GM21717 (cell line): ENCODE measurements around the gene WAS.

Experiments
- ATAC-seq: cut with Tn5 transposase; IDR thresholded peaks from one replicate; pipeline ENCODE4 v1.9.1; 2021; ENCODE audit warnings: mild to moderate bottlenecking, moderate library complexity; ENCODE audit not compliant: unreplicated experiment

WAS gene

GRCh38 chrX:48711162-48711928 is 27.7 kb downstream of the WAS start:
- no peak for ATAC-seq

DNA sequence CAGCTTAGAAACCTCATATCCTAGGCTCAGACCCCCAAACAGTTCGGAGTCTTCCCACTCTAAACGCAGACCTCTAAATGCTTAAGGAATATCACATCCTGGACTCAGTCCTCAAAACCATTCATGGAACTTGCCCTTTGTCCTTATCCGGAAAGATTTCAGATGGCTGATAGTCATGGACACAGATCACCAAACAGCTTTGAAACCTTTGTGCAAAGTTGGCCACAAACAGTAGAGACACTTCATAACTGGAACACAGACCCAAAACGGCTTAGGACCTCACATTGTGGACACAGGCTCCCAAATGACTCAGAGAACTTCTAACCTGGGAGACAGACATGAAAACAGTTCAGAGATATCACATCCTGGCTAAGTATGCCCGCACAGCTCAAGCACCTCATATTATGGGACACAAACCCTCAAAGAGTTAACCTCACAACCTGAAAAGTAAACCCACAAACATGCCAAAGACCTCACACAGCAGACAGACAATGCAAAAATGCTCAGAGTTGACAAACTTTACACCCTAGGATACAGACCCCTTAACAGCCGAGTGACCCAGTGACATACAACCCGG is 28.4 kb downstream of the WAS start:
- ATAC-seq: no peak

DNA sequence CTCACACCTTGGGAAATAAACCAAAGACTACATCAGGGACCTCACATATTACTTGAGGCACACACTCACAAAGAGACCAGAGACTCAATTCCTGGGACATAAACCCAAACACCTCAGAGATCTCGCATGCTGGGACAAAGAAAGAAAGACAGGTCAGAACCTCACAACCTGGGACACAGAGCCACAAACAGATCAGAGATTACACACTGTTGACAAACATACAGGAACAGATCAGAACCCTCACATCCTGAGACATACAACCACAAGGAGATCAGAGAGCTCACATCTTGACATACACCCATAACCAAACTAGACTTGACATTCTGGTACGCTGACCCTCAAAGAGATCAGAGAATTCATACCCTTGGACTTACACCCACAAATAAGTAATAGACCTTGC is 30.2 kb downstream of the WAS start:
- no peak for ATAC-seq

DNA sequence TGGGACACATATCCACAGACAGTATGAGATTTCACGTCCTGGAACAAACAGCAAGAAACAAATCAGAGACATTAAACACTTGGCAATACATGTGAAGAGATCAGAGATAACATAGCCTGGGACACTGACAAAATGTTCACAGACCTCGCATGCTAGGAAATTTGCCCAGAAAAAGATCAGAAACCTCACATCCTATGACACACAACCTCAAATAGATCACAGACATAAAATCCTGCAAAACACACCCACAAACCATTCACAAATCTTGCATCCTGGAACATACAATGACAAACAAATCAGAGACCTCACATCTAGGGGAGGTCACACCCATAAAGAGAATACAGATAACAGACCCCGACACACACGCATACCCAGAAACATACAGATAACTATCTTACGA is 31.0 kb downstream of the WAS start:
- no peak for ATAC-seq

GRCh38 chrX:48715072-48715471 is 31.5 kb downstream of the WAS start:
- no peak for ATAC-seq

DNA sequence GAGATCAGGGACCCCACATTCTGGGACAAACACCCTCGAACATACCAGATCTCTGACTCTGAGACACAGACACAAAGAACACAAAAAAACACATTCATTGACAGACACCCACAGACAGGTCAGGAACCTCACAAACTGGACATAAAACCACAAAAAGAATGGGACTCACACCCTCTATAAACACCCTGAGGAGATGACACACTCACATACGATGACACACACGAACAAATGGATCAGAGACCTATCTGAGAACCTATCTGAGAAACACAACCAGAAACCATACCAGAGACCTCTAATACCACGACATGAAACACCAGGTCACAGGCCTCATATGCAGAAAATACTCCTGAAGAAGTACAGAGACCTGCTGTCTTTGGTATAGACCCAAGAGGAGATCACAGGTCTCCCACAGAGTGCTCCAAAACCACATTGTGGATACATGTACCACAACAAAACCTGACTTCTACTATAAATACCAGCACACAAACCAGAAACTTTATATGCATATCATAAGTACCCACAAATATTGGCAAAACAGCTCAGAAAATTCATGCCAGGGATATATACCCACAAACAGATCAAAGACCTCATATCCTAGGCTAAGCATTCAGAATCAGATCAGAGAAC is 32.4 kb downstream of the WAS start:
- ATAC-seq: no peak

DNA sequence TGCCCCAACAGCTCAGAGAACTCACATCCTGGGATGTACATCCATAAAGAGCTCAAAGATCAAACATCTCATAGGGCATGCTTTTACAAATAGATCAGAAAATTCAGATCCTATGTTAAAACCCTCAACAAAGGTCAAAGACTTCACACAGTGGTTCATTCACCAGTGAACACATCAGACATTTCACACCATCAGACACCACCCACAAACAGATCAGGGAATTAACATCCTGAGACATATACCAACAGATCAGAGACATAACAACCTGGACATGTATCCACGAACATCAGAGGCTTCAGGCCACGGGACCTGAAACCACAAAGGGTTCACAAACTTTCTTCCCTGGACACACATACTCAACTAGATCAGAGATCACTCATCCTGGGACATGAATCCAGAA is 36.4 kb downstream of the WAS start:
- ATAC-seq: no peak

DNA sequence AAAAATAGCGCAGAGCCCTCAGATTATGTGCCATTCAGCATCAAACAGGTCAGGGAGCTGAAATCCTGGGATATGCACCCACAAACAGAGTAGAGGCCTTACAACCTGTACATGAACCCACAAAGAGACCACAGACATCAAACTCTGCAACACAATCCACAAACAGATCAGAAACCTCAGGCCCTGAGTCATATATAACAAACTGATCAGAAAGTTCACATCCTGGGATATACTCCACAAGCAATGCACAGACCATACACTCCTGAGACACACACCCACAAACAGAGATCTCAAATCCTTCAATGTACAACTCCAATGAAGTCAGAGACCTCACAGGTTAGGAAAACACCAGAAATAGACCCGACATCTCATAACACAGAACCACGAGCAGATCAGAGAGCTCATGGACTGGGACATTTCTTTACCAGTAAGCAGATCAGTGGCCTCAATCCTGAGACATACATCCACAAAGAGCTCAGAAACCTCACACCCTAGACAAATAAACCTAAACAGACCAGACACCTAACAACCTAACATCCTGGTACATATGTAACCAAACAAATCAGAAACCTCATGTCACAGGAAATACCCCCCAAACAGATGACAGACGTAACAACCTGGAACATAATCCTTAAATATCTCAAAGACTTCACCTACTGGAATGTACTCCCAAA is 37.1 kb downstream of the WAS start:
- no peak for ATAC-seq

DNA sequence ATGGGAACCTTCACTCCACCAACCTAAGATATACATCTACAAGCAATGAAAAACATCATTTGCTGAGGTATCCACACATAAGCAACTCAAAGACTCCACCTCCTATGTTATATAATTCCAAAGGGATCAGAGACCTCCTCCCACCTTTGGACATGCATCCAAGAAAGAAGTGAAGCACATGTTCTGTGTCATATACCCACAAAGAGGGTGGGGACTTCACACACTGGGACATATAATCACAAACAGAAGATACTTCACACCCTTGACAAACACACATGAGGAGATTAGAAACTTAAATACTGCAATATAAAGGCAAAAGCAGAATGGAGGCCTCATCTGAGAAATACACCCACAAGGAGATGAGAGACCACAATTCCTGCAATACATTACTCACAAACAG is 38.3 kb downstream of the WAS start:
- ATAC-seq: no peak

DNA sequence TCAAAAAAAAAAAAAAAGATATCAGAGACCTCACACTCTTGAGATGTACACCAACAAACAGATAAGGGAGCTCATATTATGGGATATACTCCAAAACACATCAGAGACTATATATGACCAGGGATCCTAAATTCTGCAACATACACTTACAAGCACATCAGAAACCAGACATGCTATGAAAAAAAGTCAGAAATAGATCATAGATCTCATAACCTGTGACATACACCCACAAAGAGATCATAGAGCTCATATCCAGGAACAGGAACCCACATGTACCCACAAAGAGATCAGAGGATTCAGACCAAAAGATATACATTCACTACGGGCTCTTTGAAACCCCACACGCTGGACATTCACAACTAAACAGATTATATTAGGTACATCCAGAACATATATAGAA is 43.0 kb downstream of the WAS start:
- no peak for ATAC-seq

GRCh38 chrX:48728653-48729052 is 45.1 kb downstream of the WAS start:
- ATAC-seq: no peak

GRCh38 chrX:48736303-48736702 is 52.7 kb downstream of the WAS start:
- no peak for ATAC-seq

DNA sequence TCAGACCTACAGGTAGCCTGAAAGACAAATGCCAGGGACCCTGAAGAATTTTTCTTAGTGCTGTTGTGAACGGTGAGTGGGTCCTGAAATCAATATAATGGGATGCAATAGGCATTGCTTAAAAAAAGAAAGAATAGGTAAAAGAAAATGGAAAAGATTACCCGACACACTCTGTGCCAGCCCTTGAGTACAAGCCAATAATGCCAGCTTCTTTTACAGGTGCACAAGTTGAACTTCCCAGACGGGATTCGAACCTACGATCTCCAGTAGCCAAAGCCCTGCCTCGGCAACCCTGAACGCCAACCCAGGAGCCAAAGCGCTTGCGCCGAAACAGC is 53.2 kb downstream of the WAS start:
- no peak for ATAC-seq

DNA sequence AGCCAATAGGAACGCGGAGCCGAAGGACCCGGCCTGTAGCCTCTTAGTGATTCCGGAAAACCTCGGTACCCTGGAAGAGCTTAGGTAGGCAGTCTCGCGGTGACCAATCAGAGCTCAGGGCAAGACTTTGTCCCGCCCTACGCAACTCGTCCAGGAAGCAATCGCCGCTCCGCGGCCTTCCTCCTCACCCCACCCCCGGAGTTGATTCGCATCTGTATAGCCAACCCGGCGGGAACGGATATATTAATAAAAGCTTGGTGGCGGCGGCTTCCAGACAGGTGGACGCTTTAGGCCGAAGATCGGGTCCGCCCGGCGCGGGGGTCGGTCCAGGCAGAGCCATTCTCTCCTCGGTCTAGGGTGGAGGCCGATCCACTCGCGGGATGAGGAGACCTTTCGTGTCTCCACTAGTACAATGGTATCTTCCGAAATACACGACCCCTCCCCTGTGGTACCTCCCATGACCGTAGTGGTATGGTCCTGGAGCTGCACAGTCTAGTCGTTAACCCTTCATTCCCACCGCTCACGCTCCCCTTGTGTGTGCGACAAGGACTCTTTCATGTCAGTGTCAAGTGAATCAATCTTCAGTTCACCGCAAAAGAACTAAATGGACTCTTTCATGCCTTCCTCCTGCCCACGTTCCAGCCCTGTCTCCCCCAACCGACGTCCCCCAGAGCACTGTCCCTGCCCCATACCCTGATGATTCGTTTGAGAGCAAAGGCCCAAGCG is 53.8 kb downstream of the WAS start:
- ATAC-seq: peak; percentile 97

- ATAC-seq: no peak
Observed at GRCh38 chrX:48737940-48738339, 54.3 kb downstream of the WAS start.
